ENCODE results near the gene THY1.

- TF ChIP-seq POLR2A (IDR thresholded peaks at IDR 0.05; ENCODE audit: control extremely low read depth in 1 of 2, low read depth in 2 of 2, low read length in 2 of 2) (no peak; a peak in 1 of 3 replicates), CTCF (IDR thresholded peaks at IDR 0.05; ENCODE audit: control extremely low read depth in 1 of 3, insufficient read depth in 1 of 3, low read depth in 1 of 3, low read length in 3 of 3) (no peak), FOSL1 (IDR thresholded peaks at IDR 0.05; ENCODE audit: insufficient read depth, low read depth, low read length) (no peak), ATF3 (IDR thresholded peaks at IDR 0.05; ENCODE audit: insufficient read depth, low read depth, low read length) (no peak), RAD21 (IDR thresholded peaks at IDR 0.05 in 1 of 2, conservative IDR thresholded peaks at IDR 0.05 in 1 of 2; ENCODE audit: low read depth in 2 of 2, low read length in 2 of 2) (no peak), MAX (IDR thresholded peaks at IDR 0.05) (no peak)
These were observed 4.2 kb downstream of the THY1 start for GRCh38 chr11:119418759-119419158.
